ENCODE results near the gene EEA1. TPM values are rescaled to one million over a fixed set of nuclear protein-coding genes. Genes with fewer than 3 reads are reported as not detected.

Gene EEA1
- total RNA-seq, 1 experiment from 2014 or later = 14.9 TPM

DNA sequence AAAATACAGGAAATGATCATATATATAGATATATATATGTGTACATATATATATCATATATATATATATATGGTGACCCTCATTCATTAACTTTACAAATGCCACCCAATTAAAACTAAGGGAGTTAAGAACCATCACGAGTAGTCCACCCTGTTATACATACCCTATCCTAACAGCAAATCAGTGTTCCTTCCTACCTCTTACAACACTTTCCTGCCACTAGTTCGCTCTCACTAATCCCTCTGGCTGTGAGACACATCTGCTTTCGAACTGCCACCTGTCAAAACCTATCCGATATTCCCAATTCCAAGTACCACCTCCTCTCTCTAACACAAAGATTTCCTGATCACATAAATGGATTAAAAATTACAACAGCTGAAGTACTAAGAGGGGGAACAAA, 100.5 kb downstream of the EEA1 start:
- Histone ChIP-seq H3K79me2 (ENCODE audit: insufficient read depth, low read length) (no peaks in the 10 kb centered on the region), H3K23ac (ENCODE audit: insufficient read length, low read depth, low read length) (no peak overlapping the region), H3K27ac (ENCODE audit: insufficient read length, low read depth, low read length) (no peak overlapping the region), H4K20me1 (ENCODE audit: control insufficient read depth, insufficient read depth, insufficient read length) (no peaks in the 10 kb centered on the region), H2BK15ac (ENCODE audit: low read depth, low read length) (no peak overlapping the region), H4K5ac (ENCODE audit: insufficient read length, low read depth, low read length) (no peak overlapping the region), H3K79me1 (ENCODE audit: insufficient read depth, low read depth, low read length, poor library complexity, severe bottlenecking) (no peaks in the 10 kb centered on the region), H3K9ac (ENCODE audit: extremely low read depth, insufficient read length, low read length) (no peak overlapping the region), H2AFZ (ENCODE audit: low read length) (no peak overlapping the region), H2AK5ac (ENCODE audit: insufficient read length, low read length) (no peak overlapping the region), H3K4ac (ENCODE audit: low read depth, low read length) (no peak overlapping the region), H4K8ac (replicated peaks; ENCODE audit: insufficient read length, low read depth, low read length) (no peak overlapping the region), H4K91ac (ENCODE audit: insufficient read length, low read depth, low read length) (no peak overlapping the region), H2BK12ac (ENCODE audit: insufficient read length, low read depth, low read length) (no peak overlapping the region), H3K56ac (ENCODE audit: insufficient read length, low read depth, low read length) (no peak overlapping the region), H3K27me3 (ENCODE audit: insufficient read depth, low read length) (no peaks in the 10 kb centered on the region), H3K9me3 (ENCODE audit: control insufficient read depth, low read depth, low read length) (no peaks in the 10 kb centered on the region), H3K23me2 (ENCODE audit: insufficient read length, low read depth, low read length, poor library complexity, severe bottlenecking) (no peaks in the 10 kb centered on the region), H3K14ac (ENCODE audit: insufficient read depth, low read length) (no peak overlapping the region), H3K18ac (ENCODE audit: insufficient read length, low read depth, low read length) (no peak overlapping the region), H3T11ph (ENCODE audit: low read length) (no peak overlapping the region), H3K4me2 (ENCODE audit: insufficient read depth, insufficient read length, low read length) (no peak overlapping the region), H2BK5ac (ENCODE audit: insufficient read length, low read length) (no peak overlapping the region), H3K4me1 (ENCODE audit: insufficient read depth, low read length) (no peaks in the 10 kb centered on the region), H2BK120ac (ENCODE audit: low read depth, low read length, poor library complexity, severe bottlenecking) (no peak overlapping the region), H2BK20ac (ENCODE audit: low read depth, low read length, poor library complexity, severe bottlenecking) (no peak overlapping the region)
- Mint-ChIP-seq H3K27ac (peak overlapping the region in 1 of 3 experiments; percentile 65; a peak in 2 of 7 replicates), H3K27me3 (ENCODE audit: low read depth) (no peaks in the 10 kb centered on the region), H3K4me1 (no peaks in the 10 kb centered on the region), H3K9me3 (no peaks in the 10 kb centered on the region), H3K36me3 (ENCODE audit: insufficient read depth in 1 of 3, low read depth in 3 of 3) (peaks cover 2 to 16% (median 10%) of the 10 kb centered on the region in 3 experiments; a peak in 5 of 7 replicates), H3K4me3 (no peak overlapping the region)
- WGBS (ENCODE audit: extremely low coverage, insufficient read length, low lambda C conversion rate) = no CpG with 5 or more reads among the region's 4 CpGs
- TF ChIP-seq, protein P1, sequence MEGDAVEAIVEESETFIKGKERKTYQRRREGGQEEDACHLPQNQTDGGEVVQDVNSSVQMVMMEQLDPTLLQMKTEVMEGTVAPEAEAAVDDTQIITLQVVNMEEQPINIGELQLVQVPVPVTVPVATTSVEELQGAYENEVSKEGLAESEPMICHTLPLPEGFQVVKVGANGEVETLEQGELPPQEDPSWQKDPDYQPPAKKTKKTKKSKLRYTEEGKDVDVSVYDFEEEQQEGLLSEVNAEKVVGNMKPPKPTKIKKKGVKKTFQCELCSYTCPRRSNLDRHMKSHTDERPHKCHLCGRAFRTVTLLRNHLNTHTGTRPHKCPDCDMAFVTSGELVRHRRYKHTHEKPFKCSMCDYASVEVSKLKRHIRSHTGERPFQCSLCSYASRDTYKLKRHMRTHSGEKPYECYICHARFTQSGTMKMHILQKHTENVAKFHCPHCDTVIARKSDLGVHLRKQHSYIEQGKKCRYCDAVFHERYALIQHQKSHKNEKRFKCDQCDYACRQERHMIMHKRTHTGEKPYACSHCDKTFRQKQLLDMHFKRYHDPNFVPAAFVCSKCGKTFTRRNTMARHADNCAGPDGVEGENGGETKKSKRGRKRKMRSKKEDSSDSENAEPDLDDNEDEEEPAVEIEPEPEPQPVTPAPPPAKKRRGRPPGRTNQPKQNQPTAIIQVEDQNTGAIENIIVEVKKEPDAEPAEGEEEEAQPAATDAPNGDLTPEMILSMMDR (conservative IDR thresholded peaks at IDR 0.05) = no peak
- DNase-seq = no peak

All from H9 (cell line).